Activated CD4-positive, CD25-positive, alpha-beta regulatory T cell (primary cell): ENCODE results near the gene NCKAP5.
"Not testable (repeated sequence)": the region's sequence is repeated elsewhere in the genome, so short reads cannot be mapped to it uniquely, and the experiment has no call there.

Experiments used
- DNase-seq, 4 experiments: peaks; one replicate each; lab custom pipeline; 2025; lab: John Stamatoyannopoulos, UW

Gene NCKAP5

GRCh38 chr2:132716954-132717353 is 851.3 kb downstream of the NCKAP5 start:
- no peak for DNase-seq

DNA sequence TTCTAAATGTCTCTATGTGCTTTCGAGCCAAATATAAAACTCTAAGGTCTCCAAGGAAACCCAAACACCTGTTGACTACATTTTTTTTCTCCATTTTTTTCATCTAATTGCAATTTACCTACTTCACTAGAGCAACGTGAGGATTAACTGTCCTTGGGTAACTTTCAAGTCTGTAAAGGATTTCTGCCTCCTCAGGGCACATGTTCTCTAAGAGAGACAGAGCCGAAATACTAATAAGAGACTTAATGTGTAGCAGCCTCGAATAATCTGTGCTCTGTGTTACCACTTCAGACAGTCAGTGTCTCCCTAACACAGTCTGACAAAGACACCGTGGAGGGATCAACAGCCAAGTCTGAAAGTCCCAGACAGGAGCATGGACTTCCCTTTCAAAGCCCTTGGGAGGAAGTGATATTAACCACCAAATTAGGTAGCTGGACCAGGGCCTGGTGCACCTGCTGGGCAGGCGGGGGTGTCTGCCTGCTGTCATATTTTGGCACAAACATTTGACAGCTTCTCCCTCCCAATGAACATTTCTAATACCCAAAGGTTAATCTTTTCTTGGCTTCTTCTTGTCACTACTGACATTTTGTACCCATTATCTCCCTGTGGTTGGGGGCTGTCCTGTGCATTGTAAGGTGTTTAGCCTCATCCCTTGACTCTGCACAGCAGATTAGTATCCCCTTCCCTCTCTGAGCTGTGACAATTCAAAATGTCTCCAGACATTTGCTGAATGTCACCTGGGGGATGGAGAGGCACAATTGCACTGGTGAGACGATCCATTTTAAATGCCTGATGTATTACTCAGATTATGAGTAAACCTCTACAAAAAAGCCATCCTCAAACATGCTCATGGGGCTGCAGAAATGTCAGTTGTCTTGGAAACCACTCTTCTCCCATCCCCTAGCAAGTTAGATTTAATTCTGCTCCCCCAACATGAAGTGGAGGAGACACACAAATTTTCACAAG is 852.6 kb downstream of the NCKAP5 start:
- DNase-seq = no peak

GRCh38 chr2:132703396-132703795 is 864.9 kb downstream of the NCKAP5 start:
- no peak for DNase-seq

DNA sequence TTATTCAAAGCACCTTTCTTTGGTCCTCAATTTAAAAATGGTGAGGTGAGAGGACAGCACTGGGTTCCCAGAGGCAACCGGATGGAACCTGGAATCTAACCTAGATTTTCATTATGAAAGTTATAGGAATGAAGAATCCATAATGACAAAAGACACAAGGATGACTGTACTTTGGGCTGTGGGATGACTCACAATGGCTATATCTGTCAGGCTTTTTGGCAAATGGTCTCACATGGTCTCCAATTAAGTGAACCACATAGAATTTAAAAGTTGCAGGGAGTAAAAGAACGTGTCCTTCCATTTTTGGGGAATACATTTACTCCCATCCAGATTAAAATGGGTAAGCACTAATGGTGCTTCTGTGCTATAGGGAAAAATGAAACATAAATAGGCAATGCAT is 866.5 kb downstream of the NCKAP5 start:
- no peak for DNase-seq

GRCh38 chr2:132699802-132700201 is 868.5 kb downstream of the NCKAP5 start:
- DNase-seq = not testable (repeated sequence)

GRCh38 chr2:132698347-132698746 is 869.9 kb downstream of the NCKAP5 start:
- not testable (repeated sequence) for DNase-seq

DNA sequence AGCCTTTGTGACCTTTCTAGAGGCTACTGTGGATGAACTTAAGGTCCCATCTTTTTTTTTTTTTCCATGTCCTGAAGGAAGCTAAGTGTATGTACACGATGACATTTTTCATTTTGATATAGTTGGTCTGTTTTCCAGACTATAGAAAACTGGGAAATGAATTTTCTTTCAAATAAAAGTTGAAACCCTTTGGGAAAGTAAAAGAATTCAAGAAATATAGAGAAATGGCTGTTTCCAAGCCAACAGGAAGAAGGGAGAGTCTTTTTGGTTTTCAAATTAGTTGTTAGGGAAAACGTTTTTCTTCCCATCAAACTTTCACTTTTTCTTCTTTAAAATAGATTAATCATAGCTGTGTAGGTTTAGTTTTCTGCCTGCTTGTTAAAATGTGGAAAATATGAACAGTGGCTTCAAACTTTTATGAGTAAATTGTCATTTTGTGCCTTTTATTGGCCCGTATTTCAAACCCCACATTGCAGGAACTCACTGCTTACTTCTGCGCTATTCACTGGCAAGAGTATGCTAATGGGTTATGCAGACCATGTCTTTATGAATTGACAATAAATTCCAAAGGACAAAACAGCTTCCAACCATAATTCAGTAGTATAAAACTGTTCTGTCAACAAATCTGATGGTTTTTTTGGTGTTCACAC is 870.6 kb downstream of the NCKAP5 start:
- DNase-seq = no peak

DNA sequence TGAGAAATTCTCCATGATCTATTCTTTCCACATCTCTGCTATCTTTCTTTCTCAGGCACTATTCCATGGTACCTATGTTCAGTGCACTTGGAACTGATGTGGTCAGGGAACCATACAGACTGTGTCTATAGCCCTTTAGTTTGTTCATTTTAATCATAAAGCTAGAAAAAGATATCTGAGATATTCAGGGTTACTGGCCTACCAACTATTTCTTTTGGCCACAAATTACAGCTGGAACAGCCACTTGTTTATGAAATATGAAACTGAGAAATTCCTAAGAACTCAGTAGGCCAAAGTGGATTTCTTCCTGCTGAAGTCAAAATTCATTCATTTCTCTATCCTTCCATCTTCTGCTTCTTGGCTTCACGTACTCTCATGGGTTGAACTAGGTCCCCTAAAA is 875.4 kb downstream of the NCKAP5 start:
- no peak for DNase-seq

DNA sequence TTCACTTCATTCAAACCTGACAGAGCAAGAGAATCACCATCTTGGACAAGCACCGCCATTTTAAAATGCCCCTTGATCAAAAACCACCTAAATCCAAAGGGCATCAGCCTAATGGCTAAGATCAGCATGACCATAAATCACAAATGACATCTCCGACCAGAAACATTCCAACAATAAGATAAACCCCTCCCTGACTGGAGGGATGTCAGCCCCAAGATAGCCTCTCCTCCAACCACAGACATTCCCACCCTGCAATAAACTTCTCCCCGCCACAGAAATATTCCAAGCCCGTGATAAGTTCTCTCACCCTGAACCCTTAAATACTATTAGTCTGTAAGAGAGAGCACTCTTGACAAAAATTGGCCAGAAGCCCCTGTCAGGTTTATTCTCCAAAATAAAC is 876.7 kb downstream of the NCKAP5 start:
- no peak for DNase-seq

GRCh38 chr2:132690664-132691303 is 877.5 kb downstream of the NCKAP5 start:
- DNase-seq = no peak

DNA sequence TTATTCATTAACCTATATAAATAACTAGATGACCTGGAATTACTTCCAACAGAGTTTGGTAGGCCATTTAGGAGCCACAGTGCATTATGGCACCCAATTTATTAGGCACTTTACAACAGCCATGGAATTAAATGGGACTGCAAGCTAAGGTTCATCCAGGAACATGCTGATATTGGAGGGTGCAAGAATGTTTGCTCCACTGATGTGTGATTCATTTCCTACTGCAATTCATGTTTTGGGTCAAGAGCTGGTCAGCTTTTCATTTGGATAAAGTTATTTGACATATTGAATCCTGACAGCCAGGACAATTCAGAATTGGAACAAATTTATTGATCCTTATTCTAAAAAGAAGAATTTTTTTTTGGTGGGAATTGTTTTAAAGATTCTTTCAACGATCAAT is 886.5 kb downstream of the NCKAP5 start:
- DNase-seq = no peak

DNA sequence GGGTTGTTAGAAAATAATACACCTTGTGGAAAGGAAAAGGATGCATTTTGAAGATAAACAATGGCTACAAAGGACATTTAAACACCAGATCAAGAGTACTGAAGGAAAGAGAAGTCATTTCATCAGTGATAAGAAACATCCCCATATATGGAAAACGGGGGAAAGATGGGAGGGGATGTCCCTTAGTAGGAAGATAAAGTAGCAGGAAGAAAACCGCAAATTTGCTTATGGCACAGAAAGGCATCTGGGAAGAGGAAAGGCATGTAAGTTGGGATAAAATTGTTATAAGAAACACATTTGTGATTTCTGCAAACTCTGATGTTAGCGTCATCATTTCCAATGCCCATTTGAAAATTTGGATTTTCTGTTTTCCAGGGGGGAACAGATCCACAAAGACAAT is 887.7 kb downstream of the NCKAP5 start:
- DNase-seq = no peak

DNA sequence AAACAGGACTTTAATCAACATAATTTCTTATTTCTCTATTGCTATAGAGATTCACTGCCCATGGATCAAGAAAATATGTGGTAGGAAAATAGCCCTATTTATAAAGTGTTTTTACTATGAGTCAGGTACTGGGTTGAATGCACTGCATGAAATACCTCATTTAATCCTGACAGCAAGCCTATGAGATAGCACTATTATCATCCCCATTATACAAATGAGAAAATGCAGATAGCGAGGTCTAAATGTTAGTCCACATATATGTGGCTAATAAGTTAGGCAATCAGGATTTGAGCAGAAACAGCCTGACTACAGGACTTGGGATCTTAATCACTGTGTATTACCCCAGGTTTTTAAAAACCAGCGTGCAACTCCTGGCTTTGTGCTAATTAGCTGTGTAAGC is 889.8 kb downstream of the NCKAP5 start:
- no peak for DNase-seq

- DNase-seq = no peak
These were observed 890.6 kb downstream of the NCKAP5 start for GRCh38 chr2:132677661-132678060.

DNA sequence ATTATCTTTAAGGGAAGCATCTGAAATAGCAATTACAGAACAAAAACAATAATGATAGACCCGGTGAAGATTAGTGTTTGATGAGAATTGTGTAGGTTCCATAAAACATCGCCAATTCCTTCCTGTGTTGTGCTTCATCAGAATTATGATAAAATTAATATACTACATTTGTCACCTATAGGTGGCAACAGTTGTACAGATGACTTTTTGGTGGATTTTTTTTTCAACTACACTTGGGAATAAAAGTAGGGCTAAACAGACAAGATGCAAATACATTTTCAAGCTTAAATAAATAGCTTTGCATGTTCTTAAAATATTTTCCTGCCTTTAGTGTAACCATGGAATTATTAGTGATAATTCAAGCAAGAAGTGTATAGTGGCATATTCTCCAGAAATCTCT is 891.3 kb downstream of the NCKAP5 start:
- DNase-seq = no peak

GRCh38 chr2:132671151-132671835 is 897.0 kb downstream of the NCKAP5 start:
- DNase-seq = no peak

DNA sequence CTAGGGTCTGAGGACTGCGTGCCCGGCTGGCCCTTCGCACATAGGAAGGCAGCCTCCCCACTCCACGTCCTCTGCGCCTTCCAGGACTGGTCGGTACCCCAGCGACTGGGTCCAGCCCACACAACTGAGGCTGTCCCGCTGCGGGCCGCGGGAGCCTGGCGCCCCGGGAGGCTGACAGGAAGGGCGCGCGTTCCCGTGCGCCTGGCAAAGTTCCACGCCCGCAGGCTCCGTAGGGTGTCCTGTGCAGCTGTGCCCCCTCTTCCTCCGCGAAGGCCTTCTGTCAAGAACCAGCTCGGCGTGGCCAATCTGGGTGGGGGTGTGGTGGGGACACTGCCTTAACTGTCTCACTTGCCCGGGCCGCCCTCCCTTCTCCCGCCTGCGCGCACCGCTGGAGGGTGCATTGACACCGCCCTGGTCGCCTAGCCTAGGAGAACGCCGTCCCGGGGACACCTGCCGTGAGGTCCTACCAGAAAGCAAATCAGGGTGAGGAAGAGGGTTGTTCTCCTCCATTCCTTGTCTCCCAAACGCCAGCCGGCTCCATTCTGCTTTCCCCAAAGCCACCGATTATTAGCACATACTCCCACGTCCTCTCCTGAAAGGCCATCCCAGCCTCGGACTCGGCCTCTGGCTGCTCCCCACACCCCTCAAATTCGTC is 897.6 kb downstream of the NCKAP5 start:
- DNase-seq = no peak

- DNase-seq = no peak
These were observed 898.3 kb downstream of the NCKAP5 start, which contains the start of gene LYPD1 for GRCh38 chr2:132669908-132670495. LYPD1 (minus strand) TSS chr2:132670205; CDS start chr2:132669932, 273 bp downstream.

DNA sequence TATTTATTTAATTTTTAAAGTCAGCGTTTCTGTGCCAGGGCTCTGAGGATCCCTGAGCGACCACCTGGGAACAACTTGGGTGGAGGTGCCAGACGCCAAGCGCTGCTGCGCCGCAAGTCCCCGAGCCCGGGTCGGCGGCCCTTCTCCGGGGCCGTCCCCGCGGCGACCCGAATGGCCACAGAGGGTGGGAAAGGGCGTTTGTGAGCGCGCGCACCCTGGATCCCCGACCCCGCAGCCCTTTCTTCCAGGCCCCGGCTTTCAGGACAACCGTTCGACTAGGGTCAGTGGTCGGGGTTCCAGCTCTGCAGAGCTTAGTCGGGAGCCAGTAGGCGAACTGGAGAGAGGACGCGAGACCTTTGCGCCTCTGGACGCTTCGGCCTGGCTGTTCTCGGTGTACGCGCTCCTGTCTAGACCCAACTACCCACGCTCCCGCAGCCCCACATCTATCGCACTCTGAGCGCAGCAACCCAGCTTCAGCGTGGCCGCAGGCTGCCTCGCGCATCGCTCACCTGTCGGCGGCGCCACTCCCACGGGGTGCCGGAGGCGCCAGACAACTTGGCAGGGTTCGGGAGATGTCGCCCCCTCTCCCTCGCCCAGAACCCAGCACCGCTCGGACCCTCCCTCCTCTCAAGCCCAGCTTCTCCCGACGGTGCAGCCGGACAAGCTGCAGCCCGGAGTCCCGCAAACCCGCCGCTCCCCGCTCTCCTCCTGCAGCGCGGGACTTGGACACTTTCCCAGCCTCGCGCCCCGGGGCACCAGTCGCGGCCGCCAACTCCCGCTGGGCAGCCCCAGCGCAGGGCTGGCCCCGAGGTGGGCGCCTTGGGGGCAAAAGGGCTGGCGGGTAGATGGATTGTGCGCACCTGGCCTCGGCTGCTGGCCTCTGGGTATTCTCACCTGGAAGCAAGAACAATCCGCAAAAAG is 899.0 kb downstream of the NCKAP5 start:
- DNase-seq = no peak

GRCh38 chr2:132668189-132668823 is 900.0 kb downstream of the NCKAP5 start:
- DNase-seq = no peak
